ENCODE results near the gene DNM1. TPM values are rescaled to one million over a fixed set of nuclear protein-coding genes. Genes with fewer than 3 reads are reported as not detected.
A peak's percentile ranks its signal among the peaks of the same experiment; 100 is the strongest.

Gene DNM1
- total and polyA plus RNA-seq, 2 experiments from 2014 or later, result 36.0 to 42.0 TPM

GRCh38 chr9:128251732-128252100, 48.5 kb downstream of the DNM1 start:
- H3K4me1 ChIP-seq (ENCODE audit: insufficient read depth), result peaks cover 14% of the 10 kb centered on the region
- peaks cover 1% of the 10 kb centered on the region; the same call in 1 of the 2 replicates for H3K36me3 ChIP-seq (ENCODE audit: insufficient read depth)
- no peak overlapping the region for H3K27ac ChIP-seq (ENCODE audit: low read depth)
- H3K27me3 ChIP-seq (ENCODE audit: insufficient read depth), result no peaks in the 10 kb centered on the region
- H3F3A ChIP-seq (replicated peaks; ENCODE audit: low read depth), result peaks cover 12% of the 10 kb centered on the region; the same call in 1 of the 2 replicates
- peaks cover 19% of the 10 kb centered on the region for H3K27me3 Mint-ChIP-seq (ENCODE audit: insufficient read depth, low read depth, poor library complexity)
- no peak overlapping the region for H2AFZ ChIP-seq
- no peak for TF ChIP-seq CREB1 (CRISPR knock-in tag; IDR thresholded peaks at IDR 0.05; ENCODE audit: low read depth)
- no peak for TF ChIP-seq STAT1 (IDR thresholded peaks at IDR 0.05; ENCODE audit: unreplicated experiment)
- no peak for TF ChIP-seq EZH2 (IDR thresholded peaks at IDR 0.05; ENCODE audit: low read depth, unreplicated experiment)
- no peak for TF ChIP-seq POLR2AphosphoS5 (IDR thresholded peaks at IDR 0.05; ENCODE audit: low read depth)
- TF ChIP-seq REST (IDR thresholded peaks at IDR 0.05; ENCODE audit: unreplicated experiment), result no peak
- TF ChIP-seq, protein P1, sequence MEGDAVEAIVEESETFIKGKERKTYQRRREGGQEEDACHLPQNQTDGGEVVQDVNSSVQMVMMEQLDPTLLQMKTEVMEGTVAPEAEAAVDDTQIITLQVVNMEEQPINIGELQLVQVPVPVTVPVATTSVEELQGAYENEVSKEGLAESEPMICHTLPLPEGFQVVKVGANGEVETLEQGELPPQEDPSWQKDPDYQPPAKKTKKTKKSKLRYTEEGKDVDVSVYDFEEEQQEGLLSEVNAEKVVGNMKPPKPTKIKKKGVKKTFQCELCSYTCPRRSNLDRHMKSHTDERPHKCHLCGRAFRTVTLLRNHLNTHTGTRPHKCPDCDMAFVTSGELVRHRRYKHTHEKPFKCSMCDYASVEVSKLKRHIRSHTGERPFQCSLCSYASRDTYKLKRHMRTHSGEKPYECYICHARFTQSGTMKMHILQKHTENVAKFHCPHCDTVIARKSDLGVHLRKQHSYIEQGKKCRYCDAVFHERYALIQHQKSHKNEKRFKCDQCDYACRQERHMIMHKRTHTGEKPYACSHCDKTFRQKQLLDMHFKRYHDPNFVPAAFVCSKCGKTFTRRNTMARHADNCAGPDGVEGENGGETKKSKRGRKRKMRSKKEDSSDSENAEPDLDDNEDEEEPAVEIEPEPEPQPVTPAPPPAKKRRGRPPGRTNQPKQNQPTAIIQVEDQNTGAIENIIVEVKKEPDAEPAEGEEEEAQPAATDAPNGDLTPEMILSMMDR (conservative IDR thresholded peaks at IDR 0.05; ENCODE audit: low read depth in 2 of 2), result no peak
- no peak for TF ChIP-seq ETS1 (IDR thresholded peaks at IDR 0.05)
- TF ChIP-seq NANOG (IDR thresholded peaks at IDR 0.05; ENCODE audit: borderline replicate concordance), result no peak
- no peak for TF ChIP-seq JUNB (IDR thresholded peaks at IDR 0.05; ENCODE audit: unreplicated experiment)
- no peak for TF ChIP-seq ZNF331 (CRISPR knock-in tag; IDR thresholded peaks at IDR 0.05; ENCODE audit: low read depth)
- TF ChIP-seq, protein P2, sequence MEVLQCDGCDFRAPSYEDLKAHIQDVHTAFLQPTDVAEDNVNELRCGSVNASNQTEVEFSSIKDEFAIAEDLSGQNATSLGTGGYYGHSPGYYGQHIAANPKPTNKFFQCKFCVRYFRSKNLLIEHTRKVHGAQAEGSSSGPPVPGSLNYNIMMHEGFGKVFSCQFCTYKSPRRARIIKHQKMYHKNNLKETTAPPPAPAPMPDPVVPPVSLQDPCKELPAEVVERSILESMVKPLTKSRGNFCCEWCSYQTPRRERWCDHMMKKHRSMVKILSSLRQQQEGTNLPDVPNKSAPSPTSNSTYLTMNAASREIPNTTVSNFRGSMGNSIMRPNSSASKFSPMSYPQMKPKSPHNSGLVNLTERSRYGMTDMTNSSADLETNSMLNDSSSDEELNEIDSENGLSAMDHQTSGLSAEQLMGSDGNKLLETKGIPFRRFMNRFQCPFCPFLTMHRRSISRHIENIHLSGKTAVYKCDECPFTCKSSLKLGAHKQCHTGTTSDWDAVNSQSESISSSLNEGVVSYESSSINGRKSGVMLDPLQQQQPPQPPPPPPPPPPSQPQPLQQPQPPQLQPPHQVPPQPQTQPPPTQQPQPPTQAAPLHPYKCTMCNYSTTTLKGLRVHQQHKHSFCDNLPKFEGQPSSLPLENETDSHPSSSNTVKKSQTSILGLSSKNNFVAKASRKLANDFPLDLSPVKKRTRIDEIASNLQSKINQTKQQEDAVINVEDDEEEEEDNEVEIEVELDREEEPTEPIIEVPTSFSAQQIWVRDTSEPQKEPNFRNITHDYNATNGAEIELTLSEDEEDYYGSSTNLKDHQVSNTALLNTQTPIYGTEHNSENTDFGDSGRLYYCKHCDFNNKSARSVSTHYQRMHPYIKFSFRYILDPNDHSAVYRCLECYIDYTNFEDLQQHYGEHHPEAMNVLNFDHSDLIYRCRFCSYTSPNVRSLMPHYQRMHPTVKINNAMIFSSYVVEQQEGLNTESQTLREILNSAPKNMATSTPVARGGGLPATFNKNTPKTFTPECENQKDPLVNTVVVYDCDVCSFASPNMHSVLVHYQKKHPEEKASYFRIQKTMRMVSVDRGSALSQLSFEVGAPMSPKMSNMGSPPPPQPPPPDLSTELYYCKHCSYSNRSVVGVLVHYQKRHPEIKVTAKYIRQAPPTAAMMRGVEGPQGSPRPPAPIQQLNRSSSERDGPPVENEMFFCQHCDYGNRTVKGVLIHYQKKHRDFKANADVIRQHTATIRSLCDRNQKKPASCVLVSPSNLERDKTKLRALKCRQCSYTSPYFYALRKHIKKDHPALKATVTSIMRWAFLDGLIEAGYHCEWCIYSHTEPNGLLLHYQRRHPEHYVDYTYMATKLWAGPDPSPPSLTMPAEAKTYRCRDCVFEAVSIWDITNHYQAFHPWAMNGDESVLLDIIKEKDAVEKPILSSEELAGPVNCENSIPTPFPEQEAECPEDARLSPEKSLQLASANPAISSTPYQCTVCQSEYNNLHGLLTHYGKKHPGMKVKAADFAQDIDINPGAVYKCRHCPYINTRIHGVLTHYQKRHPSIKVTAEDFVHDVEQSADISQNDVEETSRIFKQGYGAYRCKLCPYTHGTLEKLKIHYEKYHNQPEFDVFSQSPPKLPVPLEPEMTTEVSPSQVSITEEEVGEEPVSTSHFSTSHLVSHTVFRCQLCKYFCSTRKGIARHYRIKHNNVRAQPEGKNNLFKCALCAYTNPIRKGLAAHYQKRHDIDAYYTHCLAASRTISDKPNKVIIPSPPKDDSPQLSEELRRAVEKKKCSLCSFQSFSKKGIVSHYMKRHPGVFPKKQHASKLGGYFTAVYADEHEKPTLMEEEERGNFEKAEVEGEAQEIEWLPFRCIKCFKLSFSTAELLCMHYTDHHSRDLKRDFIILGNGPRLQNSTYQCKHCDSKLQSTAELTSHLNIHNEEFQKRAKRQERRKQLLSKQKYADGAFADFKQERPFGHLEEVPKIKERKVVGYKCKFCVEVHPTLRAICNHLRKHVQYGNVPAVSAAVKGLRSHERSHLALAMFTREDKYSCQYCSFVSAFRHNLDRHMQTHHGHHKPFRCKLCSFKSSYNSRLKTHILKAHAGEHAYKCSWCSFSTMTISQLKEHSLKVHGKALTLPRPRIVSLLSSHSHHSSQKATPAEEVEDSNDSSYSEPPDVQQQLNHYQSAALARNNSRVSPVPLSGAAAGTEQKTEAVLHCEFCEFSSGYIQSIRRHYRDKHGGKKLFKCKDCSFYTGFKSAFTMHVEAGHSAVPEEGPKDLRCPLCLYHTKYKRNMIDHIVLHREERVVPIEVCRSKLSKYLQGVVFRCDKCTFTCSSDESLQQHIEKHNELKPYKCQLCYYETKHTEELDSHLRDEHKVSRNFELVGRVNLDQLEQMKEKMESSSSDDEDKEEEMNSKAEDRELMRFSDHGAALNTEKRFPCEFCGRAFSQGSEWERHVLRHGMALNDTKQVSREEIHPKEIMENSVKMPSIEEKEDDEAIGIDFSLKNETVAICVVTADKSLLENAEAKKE (CRISPR knock-in tag; IDR thresholded peaks at IDR 0.05), result no peak
- TF ChIP-seq ZNF114 (CRISPR knock-in tag; IDR thresholded peaks at IDR 0.05), result no peak
- H3K27ac Mint-ChIP-seq, result no peak overlapping the region
- peak overlapping the region; percentile 94 for H3K4me2 ChIP-seq
- H3K9me3 Mint-ChIP-seq, result no peaks in the 10 kb centered on the region; the same call in 2 of the 3 replicates
- no peaks in the 10 kb centered on the region for H3K9me2 ChIP-seq (ENCODE audit: insufficient read depth)
- peaks cover 32% of the 10 kb centered on the region for H3K4me1 Mint-ChIP-seq
- H3K36me3 Mint-ChIP-seq (ENCODE audit: low read depth), result peaks cover 9% of the 10 kb centered on the region; the same call in 2 of the 3 replicates
- 0 out of 2 replicates have a peak, but pooled peaks cover 6% of the 10 kb centered on the region for H3K79me2 ChIP-seq (replicated peaks; ENCODE audit: insufficient read depth)
- H4K20me1 ChIP-seq (replicated peaks; ENCODE audit: insufficient read depth), result peaks cover 6% of the 10 kb centered on the region
- peak overlapping the region; percentile 88 for H3K4me3 ChIP-seq
- DNase-seq (ENCODE audit: low spot score), result no peak
- ATAC-seq, result no peak
- peak overlapping the region; percentile 87 for H3K4me3 Mint-ChIP-seq

All from GM23338 (cell line).